Measurements from ENCODE around the gene UAP1L1.
"Not testable (repeated sequence)": the region's sequence is repeated elsewhere in the genome, so short reads cannot be mapped to it uniquely, and the experiment has no call there.

UAP1L1 gene

GRCh38 chr9:137114613-137115393 lies 37.5 kb downstream of the UAP1L1 start, which contains the start of gene DPP7:
TSS of gene DPP7 (minus strand) at chr9:137114733. CDS start at chr9:137114713, 20 bp downstream.
- DNase-seq (ENCODE audit: low read depth), result peak; percentile 72

GRCh38 chr9:137115394-137116026 lies 38.2 kb downstream of the UAP1L1 start:
- no peak for DNase-seq (ENCODE audit: low read depth)

GRCh38 chr9:137116027-137116507 lies 38.8 kb downstream of the UAP1L1 start:
- no peak for DNase-seq (ENCODE audit: low read depth)

GRCh38 chr9:137116728-137117127 lies 39.4 kb downstream of the UAP1L1 start:
- no peak for DNase-seq (ENCODE audit: low read depth)

- DNase-seq (ENCODE audit: low read depth), result no peak
Observed at GRCh38 chr9:137117269-137117731, 40.0 kb downstream of the UAP1L1 start.

- not testable (repeated sequence) for DNase-seq (ENCODE audit: low read depth)
Observed at GRCh38 chr9:137118092-137118603, 40.8 kb downstream of the UAP1L1 start.

GRCh38 chr9:137121927-137122795 lies 44.8 kb downstream of the UAP1L1 start:
- not testable (repeated sequence) for DNase-seq (ENCODE audit: low read depth)

GRCh38 chr9:137122796-137123467 lies 45.6 kb downstream of the UAP1L1 start:
- not testable (repeated sequence) for DNase-seq (ENCODE audit: low read depth)

GRCh38 chr9:137123468-137123837 lies 46.1 kb downstream of the UAP1L1 start:
- DNase-seq (ENCODE audit: low read depth), result no peak

GRCh38 chr9:137123952-137124462 lies 46.7 kb downstream of the UAP1L1 start:
- not testable (repeated sequence) for DNase-seq (ENCODE audit: low read depth)

- no peak for DNase-seq (ENCODE audit: low read depth)
Observed at GRCh38 chr9:137126786-137127185, 49.5 kb downstream of the UAP1L1 start.

GRCh38 chr9:137127301-137128157 lies 50.2 kb downstream of the UAP1L1 start:
- DNase-seq (ENCODE audit: low read depth), result no peak

GRCh38 chr9:137128158-137128861 lies 51.0 kb downstream of the UAP1L1 start:
- DNase-seq (ENCODE audit: low read depth), result no peak

GRCh38 chr9:137128862-137129455 lies 51.6 kb downstream of the UAP1L1 start:
- no peak for DNase-seq (ENCODE audit: low read depth)

- DNase-seq (ENCODE audit: low read depth), result peak; percentile 87
Observed at GRCh38 chr9:137129456-137130175, 52.3 kb downstream of the UAP1L1 start.

- DNase-seq (ENCODE audit: low read depth), result no peak
Observed at GRCh38 chr9:137130176-137130755, 52.9 kb downstream of the UAP1L1 start.
